Peyer's patch (tissue), 4 donors: ENCODE data around the gene PTGDR.

Experiments
- CTCF ChIP-seq, 6 experiments: fragments of 450-650 bp in 4 of 6; fragments of 200-600 bp in 2 of 6; sonication (generic) in 1 of 6; IDR thresholded peaks; one replicate each; pipeline ENCODE4 v1.5.1; 2017 to 2019; ENCODE audit warnings: antibody characterized with exemption in 6 of 6, mild to moderate bottlenecking in 3 of 6, moderate library complexity in 1 of 6
- POLR2A ChIP-seq, 2 donors: fragments of 450-650 bp; IDR thresholded peaks; one replicate each; pipeline ENCODE4 v1.5.1; 2017; ENCODE audit warnings: antibody characterized with exemption in 2 of 2, mild to moderate bottlenecking in 2 of 2, moderate library complexity in 2 of 2

GRCh38 chr14:52277552-52277951 lies 10.1 kb downstream of the PTGDR start:
- TF ChIP-seq CTCF (IDR thresholded peaks at IDR 0.05) = no peak
- no peak for TF ChIP-seq POLR2A (IDR thresholded peaks at IDR 0.05)
